Activated T-cell treated with anti-CD3 and anti-CD28 coated beads, Interleukin-2, amount 50 U/mL, for 4 hours (primary cell): ENCODE data around the gene KCNA10. TPM values are rescaled to one million over a fixed set of nuclear protein-coding genes. Genes with fewer than 3 reads are reported as not detected.
A peak's percentile ranks its signal among the peaks of the same experiment; 100 is the strongest.

Source experiments
- ATAC-seq, 2 donors: fragments of 200-7000 bp; cut with Tn5 transposase; one replicate each; pipeline ENCODE4 v1.10.0; 2021
- DNase-seq: peaks from one replicate; pipeline ENCODE4 v3.0.0-alpha.2; 2020
- H3K27me3 Mint-ChIP-seq: one replicate; pipeline ENCODE4 v1.8.0; 2021; ENCODE audit warnings: low read depth, mixed read lengths
- H3K36me3 Mint-ChIP-seq: one replicate; pipeline ENCODE4 v1.8.0; 2022; ENCODE audit warnings: mixed read lengths; ENCODE audit not compliant: insufficient read depth
- H3K4me1 Mint-ChIP-seq: one replicate; pipeline ENCODE4 v1.8.0; 2021; ENCODE audit warnings: low read depth, mixed read lengths
- H3K4me3 Mint-ChIP-seq: one replicate; pipeline ENCODE4 v1.8.0; 2021; ENCODE audit warnings: mild to moderate bottlenecking, moderate library complexity, mixed read lengths
- H3K9me3 Mint-ChIP-seq: one replicate; pipeline ENCODE4 v1.8.0; 2021; ENCODE audit warnings: mixed read lengths
- total RNA-seq, 3 donors: library from RNA; stranded (reverse); gene quantifications; one replicate each; pipeline ENCODE4 v1.2.1, GENCODE V29; 2021

Gene KCNA10
- not detected for total RNA-seq

- H3K4me3 Mint-ChIP-seq: no peak within 1 kb of the TSS
- peaks cover 28% of the 10 kb centered on the region for H3K27me3 Mint-ChIP-seq
- no peaks in the 10 kb centered on the region for H3K4me1 Mint-ChIP-seq
- no peaks in the 10 kb centered on the region for H3K36me3 Mint-ChIP-seq
- DNase-seq (no peak), ATAC-seq (no peak)
- no peaks in the 10 kb centered on the region for H3K9me3 Mint-ChIP-seq
These were observed at the start of gene KCNA10 for GRCh38 chr1:110519125-110519810. Gene KCNA10, minus strand, starts transcription at chr1:110519175. Its CDS starts 388 bp downstream, at chr1:110518787.

GRCh38 chr1:110566836-110567235 lies 47.9 kb upstream of the KCNA10 start:
- DNase-seq (no peak), ATAC-seq (no peak)
- Mint-ChIP-seq H3K36me3 (no peaks in the 10 kb centered on the region), H3K4me1 (no peaks in the 10 kb centered on the region), H3K9me3 (no peaks in the 10 kb centered on the region), H3K4me3 (no peak overlapping the region), H3K27me3 (peaks cover 19% of the 10 kb centered on the region)

GRCh38 chr1:110565565-110565964 lies 46.6 kb upstream of the KCNA10 start:
- DNase-seq (no peak), ATAC-seq (no peak)
- no peaks in the 10 kb centered on the region for H3K9me3 Mint-ChIP-seq
- H3K36me3 Mint-ChIP-seq: no peaks in the 10 kb centered on the region
- H3K4me1 Mint-ChIP-seq: no peaks in the 10 kb centered on the region
- H3K4me3 Mint-ChIP-seq: no peak overlapping the region
- H3K27me3 Mint-ChIP-seq: peaks cover 15% of the 10 kb centered on the region

GRCh38 chr1:110563089-110563488 lies 44.1 kb upstream of the KCNA10 start:
- no peak for ATAC-seq
- no peak for DNase-seq
- Mint-ChIP-seq H3K9me3 (no peaks in the 10 kb centered on the region), H3K36me3 (no peaks in the 10 kb centered on the region), H3K4me3 (no peak overlapping the region), H3K4me1 (no peaks in the 10 kb centered on the region), H3K27me3 (peaks cover 15% of the 10 kb centered on the region)

- Mint-ChIP-seq H3K9me3 (no peaks in the 10 kb centered on the region), H3K36me3 (no peaks in the 10 kb centered on the region), H3K27me3 (peaks cover 22% of the 10 kb centered on the region), H3K4me3 (no peak overlapping the region), H3K4me1 (no peaks in the 10 kb centered on the region)
- DNase-seq (no peak), ATAC-seq (no peak)
These were observed 42.6 kb upstream of the KCNA10 start for GRCh38 chr1:110561596-110561995.

GRCh38 chr1:110559157-110559556 lies 40.2 kb upstream of the KCNA10 start:
- Mint-ChIP-seq H3K4me1 (no peaks in the 10 kb centered on the region), H3K9me3 (no peaks in the 10 kb centered on the region), H3K36me3 (no peaks in the 10 kb centered on the region), H3K4me3 (no peak overlapping the region), H3K27me3 (peaks cover 29% of the 10 kb centered on the region)
- DNase-seq: no peak
- ATAC-seq: no peak

- H3K36me3 Mint-ChIP-seq: no peaks in the 10 kb centered on the region
- peaks cover 43% of the 10 kb centered on the region for H3K27me3 Mint-ChIP-seq
- ATAC-seq (no peak), DNase-seq (no peak)
- no peak overlapping the region for H3K4me3 Mint-ChIP-seq
- no peaks in the 10 kb centered on the region for H3K9me3 Mint-ChIP-seq
- no peaks in the 10 kb centered on the region for H3K4me1 Mint-ChIP-seq
These were observed 38.5 kb upstream of the KCNA10 start for GRCh38 chr1:110557481-110557880.

GRCh38 chr1:110556471-110556807 lies 37.5 kb upstream of the KCNA10 start:
- Mint-ChIP-seq H3K4me3 (no peak overlapping the region), H3K9me3 (no peaks in the 10 kb centered on the region), H3K27me3 (peaks cover 43% of the 10 kb centered on the region), H3K36me3 (no peaks in the 10 kb centered on the region), H3K4me1 (no peaks in the 10 kb centered on the region)
- no peak for ATAC-seq
- DNase-seq: no peak

GRCh38 chr1:110555807-110556470 lies 37.0 kb upstream of the KCNA10 start:
- Mint-ChIP-seq H3K27me3 (peaks cover 45% of the 10 kb centered on the region), H3K9me3 (no peaks in the 10 kb centered on the region), H3K36me3 (no peaks in the 10 kb centered on the region), H3K4me1 (no peaks in the 10 kb centered on the region), H3K4me3 (no peak overlapping the region)
- no peak for DNase-seq
- ATAC-seq: no peak

GRCh38 chr1:110554871-110555801 lies 36.2 kb upstream of the KCNA10 start:
- DNase-seq (peak; percentile 60), ATAC-seq (peak; percentile 83 to 88)
- Mint-ChIP-seq H3K36me3 (no peaks in the 10 kb centered on the region), H3K4me1 (no peaks in the 10 kb centered on the region), H3K27me3 (peaks cover 45% of the 10 kb centered on the region), H3K4me3 (no peak overlapping the region), H3K9me3 (no peaks in the 10 kb centered on the region)

- DNase-seq (no peak), ATAC-seq (no peak)
- no peak overlapping the region for H3K4me3 Mint-ChIP-seq
- no peaks in the 10 kb centered on the region for H3K36me3 Mint-ChIP-seq
- no peaks in the 10 kb centered on the region for H3K4me1 Mint-ChIP-seq
- H3K27me3 Mint-ChIP-seq: peaks cover 29% of the 10 kb centered on the region
- H3K9me3 Mint-ChIP-seq: no peaks in the 10 kb centered on the region
These were observed 32.4 kb upstream of the KCNA10 start for GRCh38 chr1:110551278-110551809.

- Mint-ChIP-seq H3K27me3 (peaks cover 28% of the 10 kb centered on the region), H3K4me3 (no peak overlapping the region), H3K36me3 (no peaks in the 10 kb centered on the region), H3K4me1 (no peaks in the 10 kb centered on the region), H3K9me3 (no peaks in the 10 kb centered on the region)
- DNase-seq (no peak), ATAC-seq (no peak)
These were observed 30.9 kb upstream of the KCNA10 start for GRCh38 chr1:110549831-110550230.

GRCh38 chr1:110548381-110548780 lies 29.4 kb upstream of the KCNA10 start:
- no peaks in the 10 kb centered on the region for H3K4me1 Mint-ChIP-seq
- H3K36me3 Mint-ChIP-seq: no peaks in the 10 kb centered on the region
- peaks cover 19% of the 10 kb centered on the region for H3K27me3 Mint-ChIP-seq
- ATAC-seq: peak in 1 of 2 donors; percentile 43
- no peak overlapping the region for H3K4me3 Mint-ChIP-seq
- no peak for DNase-seq
- H3K9me3 Mint-ChIP-seq: no peaks in the 10 kb centered on the region

GRCh38 chr1:110547017-110547416 lies 28.0 kb upstream of the KCNA10 start:
- Mint-ChIP-seq H3K36me3 (no peaks in the 10 kb centered on the region), H3K27me3 (peaks cover 11% of the 10 kb centered on the region), H3K4me1 (no peaks in the 10 kb centered on the region), H3K9me3 (no peaks in the 10 kb centered on the region), H3K4me3 (no peak overlapping the region)
- ATAC-seq (no peak), DNase-seq (no peak)
